ENCODE measurements around the gene TOB2.
"Not testable (repeated sequence)": the region's sequence is repeated elsewhere in the genome, so short reads cannot be mapped to it uniquely, and the experiment has no call there.

Gene TOB2

GRCh38 chr22:41429232-41429950 is 17.2 kb downstream of the TOB2 start:
- no peak for DNase-seq (ENCODE audit: low read depth)

GRCh38 chr22:41425660-41426365 is 20.8 kb downstream of the TOB2 start:
- no peak for DNase-seq (ENCODE audit: low read depth)

GRCh38 chr22:41418717-41419116 is 27.9 kb downstream of the TOB2 start:
- DNase-seq (ENCODE audit: low read depth): no peak

GRCh38 chr22:41417622-41418390 is 28.8 kb downstream of the TOB2 start:
- DNase-seq (ENCODE audit: low read depth): no peak

GRCh38 chr22:41415554-41415953 is 31.0 kb downstream of the TOB2 start:
- no peak for DNase-seq (ENCODE audit: low read depth)

GRCh38 chr22:41411021-41411851 is 35.4 kb downstream of the TOB2 start:
- DNase-seq (ENCODE audit: low read depth): no peak

GRCh38 chr22:41410311-41410751 is 36.3 kb downstream of the TOB2 start:
- no peak for DNase-seq (ENCODE audit: low read depth)

- DNase-seq (ENCODE audit: low read depth): no peak
These were observed 37.9 kb downstream of the TOB2 start for GRCh38 chr22:41408665-41409064.

- DNase-seq (ENCODE audit: low read depth): no peak
These were observed 39.2 kb downstream of the TOB2 start for GRCh38 chr22:41407433-41407832.

- DNase-seq (ENCODE audit: low read depth): no peak
These were observed 40.2 kb downstream of the TOB2 start for GRCh38 chr22:41406410-41406809.

- DNase-seq (ENCODE audit: low read depth): peak; percentile 16
These were observed 41.0 kb downstream of the TOB2 start for GRCh38 chr22:41405588-41405987.

GRCh38 chr22:41403532-41404318 is 42.9 kb downstream of the TOB2 start:
- DNase-seq (ENCODE audit: low read depth): peak; percentile 71

- not testable (repeated sequence) for DNase-seq (ENCODE audit: low read depth)
These were observed 43.8 kb downstream of the TOB2 start for GRCh38 chr22:41402851-41403250.

- DNase-seq (ENCODE audit: low read depth): no peak
These were observed 44.6 kb downstream of the TOB2 start for GRCh38 chr22:41401781-41402648.

- DNase-seq (ENCODE audit: low read depth): no peak
These were observed 47.7 kb downstream of the TOB2 start for GRCh38 chr22:41398921-41399320.

- no peak for DNase-seq (ENCODE audit: low read depth)
These were observed 49.3 kb downstream of the TOB2 start for GRCh38 chr22:41397143-41397811.

- no peak for DNase-seq (ENCODE audit: low read depth)
These were observed 50.9 kb downstream of the TOB2 start for GRCh38 chr22:41395531-41396240.

GRCh38 chr22:41394012-41394356 is 52.6 kb downstream of the TOB2 start:
- DNase-seq (ENCODE audit: low read depth): no peak

GRCh38 chr22:41387341-41387740 is 59.3 kb downstream of the TOB2 start:
- DNase-seq (ENCODE audit: low read depth): no peak
